HG02884 (cell line): ENCODE data around the gene ASCL3.
"Not testable (repeated sequence)": the region's sequence is repeated elsewhere in the genome, so short reads cannot be mapped to it uniquely, and the experiment has no call there.

Source experiments
- ATAC-seq: cut with Tn5 transposase; IDR thresholded peaks from one replicate; pipeline ENCODE4 v1.9.1; 2021; ENCODE audit warnings: mild to moderate bottlenecking, moderate library complexity; ENCODE audit not compliant: unreplicated experiment

Gene ASCL3

GRCh38 chr11:8948886-8949285, 6.1 kb upstream of the ASCL3 start:
- ATAC-seq: no peak

DNA sequence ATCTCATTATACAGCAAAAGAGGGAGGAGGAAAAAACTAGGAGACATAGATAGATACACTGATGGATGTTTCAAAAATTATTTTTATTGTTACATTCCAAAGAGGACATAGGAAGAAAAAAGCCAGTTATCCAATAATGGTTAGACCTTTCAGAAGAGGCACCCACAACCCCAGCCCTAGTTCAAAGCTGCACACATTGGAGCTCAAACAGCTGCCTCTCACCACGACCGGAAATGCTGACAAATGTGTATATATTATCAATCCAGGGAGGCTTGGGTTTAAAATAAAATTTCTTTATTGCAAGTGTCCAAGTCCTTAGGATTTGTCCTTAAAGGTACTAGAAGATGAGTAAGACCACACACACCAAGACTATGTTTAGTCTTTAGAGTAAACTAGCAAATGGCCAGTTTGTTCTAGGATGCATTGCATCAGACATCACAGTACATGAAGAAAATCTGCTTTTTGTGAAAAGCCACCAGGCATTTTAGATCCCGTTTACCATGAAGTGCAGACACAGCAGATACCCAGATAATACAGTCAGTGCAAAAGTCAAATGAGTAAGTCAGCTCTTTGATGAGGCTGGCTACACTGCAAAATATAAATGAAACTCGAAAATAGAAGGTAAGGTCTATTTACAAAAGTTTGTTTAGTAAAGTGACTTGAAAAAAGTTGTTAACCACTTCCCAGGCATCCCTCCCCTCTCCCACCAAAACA, 4.6 kb upstream of the ASCL3 start:
- no peak for ATAC-seq

DNA sequence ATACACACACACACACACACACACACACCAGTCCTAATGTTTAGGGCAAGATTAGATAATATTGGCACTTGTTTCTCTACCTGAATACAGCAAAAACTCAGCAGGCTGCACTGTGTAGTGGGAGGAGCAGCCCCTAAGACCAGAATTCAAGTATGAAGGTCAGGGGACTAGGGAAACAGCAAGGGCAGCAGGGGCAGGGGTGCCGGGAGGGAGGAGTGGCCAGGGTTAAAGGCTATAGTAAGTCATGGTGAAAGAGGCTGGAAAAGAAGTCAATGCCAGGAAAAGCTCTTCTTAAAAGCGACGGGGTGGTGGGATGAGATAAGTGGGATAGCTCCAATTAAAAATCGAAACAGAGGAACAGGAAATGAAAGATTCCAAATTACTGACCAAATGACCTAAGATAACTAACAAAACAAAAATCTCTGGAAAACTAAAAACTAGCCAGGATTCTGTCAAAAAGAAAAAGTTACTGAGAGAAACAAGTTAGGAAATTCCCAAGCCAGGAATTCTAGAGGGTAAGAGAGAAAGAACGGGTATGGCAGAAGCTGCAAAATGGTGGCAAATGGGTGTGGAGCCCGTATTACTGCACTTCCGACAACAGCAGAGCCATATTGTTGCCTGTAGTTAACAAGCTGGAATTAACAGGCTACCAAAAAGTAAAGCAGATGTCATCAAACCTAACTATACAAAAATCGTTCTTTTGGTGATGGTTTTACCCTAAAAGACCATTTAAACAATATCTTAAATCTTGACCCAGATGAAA, 1.3 kb downstream of the ASCL3 start:
- no peak for ATAC-seq

DNA sequence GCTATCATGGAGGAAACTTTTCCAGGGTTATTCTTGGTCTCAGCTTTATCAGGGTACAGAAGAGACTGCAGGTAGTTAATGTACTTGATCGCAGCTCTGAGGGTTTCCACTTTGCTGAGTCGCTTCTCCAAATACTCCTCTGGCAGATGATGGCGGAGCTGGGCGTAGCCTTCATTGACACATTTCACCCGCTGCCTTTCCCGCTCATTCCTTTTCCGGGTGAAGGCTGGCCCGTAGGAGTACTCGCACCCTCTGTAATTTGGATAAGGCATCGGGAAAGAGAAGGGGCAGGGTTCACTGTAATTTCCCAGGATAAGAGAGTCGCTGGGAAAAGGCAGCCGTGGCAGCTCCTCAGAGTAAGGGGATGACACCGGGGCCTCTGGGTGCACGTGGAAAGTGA, 5.2 kb downstream of the ASCL3 start:
- no peak for ATAC-seq

DNA sequence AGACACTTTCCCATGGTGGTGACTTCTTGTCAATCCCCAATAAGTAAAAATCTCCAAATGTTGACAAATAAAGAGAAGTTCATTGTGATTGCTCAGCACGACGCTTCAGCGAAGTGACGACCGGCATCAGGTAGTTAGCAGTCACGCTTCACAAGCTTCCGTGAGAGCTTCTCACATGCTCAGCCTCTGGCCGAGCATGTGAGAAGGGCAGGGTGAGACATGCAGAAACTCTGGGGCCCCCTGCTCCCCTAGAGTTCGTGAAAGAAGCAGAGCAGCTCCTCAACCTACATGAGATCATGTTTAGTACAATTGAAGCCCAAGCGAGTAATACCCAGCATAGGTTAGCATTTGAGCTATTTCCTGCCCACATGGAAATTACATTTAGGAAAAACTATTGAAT, 5.7 kb downstream of the ASCL3 start:
- ATAC-seq: no peak

- ATAC-seq: not testable (repeated sequence)
Observed at GRCh38 chr11:8935789-8936188, 7.0 kb downstream of the ASCL3 start.

DNA sequence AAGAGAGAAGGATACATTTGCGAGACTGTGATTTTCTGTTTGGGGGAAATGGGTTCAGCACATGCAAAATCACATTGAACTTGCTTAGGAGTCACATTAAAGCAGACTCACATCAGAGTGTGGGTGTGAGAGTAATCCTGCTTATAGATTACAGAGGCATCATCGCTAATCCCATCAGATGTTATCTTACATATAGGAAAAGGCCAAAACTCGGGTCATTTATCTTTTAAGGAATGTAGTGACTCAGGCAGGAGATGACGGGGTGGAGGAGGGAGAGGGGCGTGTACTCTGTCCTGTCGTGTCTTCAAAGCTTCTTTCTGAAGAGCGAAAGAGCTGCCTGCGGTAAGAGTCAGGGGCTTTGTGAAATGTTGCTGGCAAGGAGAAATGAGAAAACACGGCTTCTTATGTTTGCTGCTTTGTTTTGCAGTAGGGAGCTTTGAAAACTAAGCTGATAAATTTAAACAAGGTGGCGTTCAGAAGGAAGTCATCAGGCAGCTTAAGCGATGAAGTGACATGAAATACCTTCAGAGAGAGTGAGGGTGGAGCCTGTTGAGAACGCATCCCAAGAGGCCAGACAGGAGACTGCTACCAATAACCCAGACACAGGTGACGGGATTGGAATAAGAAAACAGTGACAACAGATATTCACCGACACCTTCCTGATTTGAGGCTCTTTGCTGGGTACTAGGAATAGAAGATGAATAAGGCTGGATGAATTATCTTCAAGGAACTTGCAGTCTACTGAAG, 7.9 kb downstream of the ASCL3 start:
- no peak for ATAC-seq

GRCh38 chr11:8933931-8934330, 8.9 kb downstream of the ASCL3 start:
- no peak for ATAC-seq

DNA sequence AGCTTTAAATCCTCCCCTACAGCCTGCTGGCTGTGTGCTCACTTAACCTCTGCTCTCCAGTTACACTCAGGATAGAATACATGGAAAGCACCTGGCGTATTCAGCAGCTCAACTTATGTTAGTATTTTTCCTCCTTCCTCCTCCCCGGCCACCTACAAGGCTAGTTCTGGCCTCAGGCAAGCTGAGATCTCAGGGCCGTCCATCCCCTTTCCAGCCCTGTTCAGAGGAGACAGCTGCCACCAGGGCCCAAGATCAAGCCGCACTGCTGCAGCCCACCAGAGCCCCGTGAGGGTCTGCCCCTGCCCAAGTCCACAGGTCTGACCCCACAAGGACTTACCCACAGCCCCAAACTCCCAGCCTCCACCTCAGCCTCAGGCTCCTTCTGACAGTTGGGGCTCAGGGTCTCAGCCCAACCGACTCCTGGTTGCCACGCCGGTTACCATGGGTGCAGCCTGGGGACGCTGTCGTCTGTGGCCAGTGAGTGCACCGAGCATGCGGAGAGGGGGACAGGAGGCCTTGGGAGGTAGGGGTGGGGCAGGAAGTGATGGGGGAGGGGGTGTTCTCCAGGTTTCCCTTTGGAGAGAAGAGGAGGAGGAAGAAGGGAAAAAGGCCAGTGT, 10.1 kb downstream of the ASCL3 start, which contains the start of gene C11orf16:
TSS of gene C11orf16 (minus strand) at position 384 of the 617 bp plus-strand sequence. CDS start 639 bp downstream, outside the sequence.
- no peak for ATAC-seq

GRCh38 chr11:8930456-8931175, 12.2 kb downstream of the ASCL3 start:
- ATAC-seq: no peak

GRCh38 chr11:8928981-8929615, 13.7 kb downstream of the ASCL3 start:
- no peak for ATAC-seq

DNA sequence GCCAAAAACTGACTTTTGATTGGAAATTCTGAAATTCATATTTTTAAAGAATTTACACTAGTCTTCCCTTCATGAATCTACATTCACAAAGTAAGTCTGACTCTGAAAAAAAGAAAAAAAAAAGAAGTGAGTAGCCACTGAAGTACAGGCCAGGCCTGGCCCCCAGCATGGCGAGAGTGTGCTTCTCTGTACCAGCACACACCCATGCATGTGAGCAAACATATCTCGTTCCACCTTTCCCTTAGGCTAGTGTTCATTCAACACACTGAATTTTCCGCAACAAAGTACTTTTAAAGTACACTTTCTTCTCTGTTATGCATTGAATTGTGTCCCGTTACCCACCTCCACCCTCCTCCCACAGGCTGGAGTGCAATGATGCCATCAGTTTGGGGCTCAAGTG, 14.6 kb downstream of the ASCL3 start:
- ATAC-seq: no peak

DNA sequence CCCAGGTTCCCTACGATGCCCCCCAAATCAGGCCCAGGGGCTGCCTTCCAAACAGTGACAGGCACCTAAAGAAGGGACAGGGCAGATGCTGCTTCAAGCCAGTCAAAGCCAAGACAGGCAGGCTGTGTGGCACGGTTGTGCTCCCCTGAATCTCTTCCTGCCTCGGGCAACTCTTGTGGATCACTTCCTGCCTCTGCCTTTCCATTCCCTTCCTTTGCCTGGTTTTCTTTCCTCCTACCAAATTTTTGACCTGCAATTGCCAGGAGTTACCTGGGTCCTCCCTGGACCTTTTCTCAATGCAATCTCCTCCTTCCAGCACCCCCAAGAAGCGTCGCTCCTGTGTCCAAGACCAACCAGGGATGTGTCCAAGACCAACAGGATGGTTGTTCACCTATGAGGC, 15.6 kb downstream of the ASCL3 start:
- ATAC-seq: no peak

DNA sequence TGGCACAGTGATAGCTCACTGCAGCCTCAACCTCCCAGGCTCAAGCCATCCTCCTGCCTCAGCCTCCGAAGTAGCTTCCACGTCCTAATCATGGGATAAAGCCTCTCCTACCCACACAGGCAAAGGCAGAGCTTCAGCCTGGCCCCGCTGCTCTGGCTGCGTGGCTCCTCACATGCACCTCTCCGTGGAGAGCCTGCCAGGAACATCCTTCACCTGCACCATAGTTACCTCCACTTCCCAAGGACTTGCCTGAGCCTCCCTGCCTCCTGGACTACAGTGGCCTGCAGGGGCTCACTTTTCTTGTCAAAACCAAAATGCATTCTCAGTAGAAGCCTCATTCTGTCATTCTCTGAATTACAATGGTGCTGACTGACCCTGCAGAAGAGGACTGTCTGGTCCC, 16.6 kb downstream of the ASCL3 start:
- ATAC-seq: no peak

GRCh38 chr11:8925711-8926110, 17.1 kb downstream of the ASCL3 start:
- ATAC-seq: no peak

- no peak for ATAC-seq
Observed at GRCh38 chr11:8922691-8923090, 20.1 kb downstream of the ASCL3 start.

DNA sequence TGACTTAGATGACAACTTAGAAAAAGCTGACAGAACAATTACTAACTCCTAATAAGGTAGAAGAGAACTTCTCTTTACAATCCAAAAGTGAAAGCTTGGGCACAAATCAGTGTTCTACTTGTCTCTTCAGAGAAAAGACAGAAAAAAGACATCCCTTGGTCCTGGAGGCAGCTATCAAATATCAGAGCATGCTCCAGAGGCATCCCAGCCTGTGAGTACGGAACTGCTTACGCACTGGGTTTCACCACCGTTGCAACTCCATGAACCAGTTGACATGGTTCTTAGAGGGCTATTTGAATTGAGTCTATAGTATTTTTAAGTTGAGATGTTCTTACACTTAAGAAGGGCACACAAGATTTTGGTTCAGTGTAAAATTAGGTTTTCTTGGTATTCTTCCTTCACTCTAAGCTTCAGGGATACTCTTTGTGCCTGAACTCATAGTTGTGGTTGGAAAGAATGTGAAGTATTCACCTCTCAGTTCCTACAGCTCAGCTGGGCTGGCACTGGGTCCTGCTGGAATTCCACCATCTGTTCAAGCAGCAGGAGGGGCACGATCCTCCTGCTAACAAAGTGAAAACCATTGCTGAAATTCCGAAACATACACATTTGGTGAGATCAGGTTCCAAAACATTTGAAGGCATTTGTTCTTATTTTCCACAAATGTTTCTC, 25.5 kb downstream of the ASCL3 start:
- ATAC-seq: no peak

GRCh38 chr11:8914661-8915018, 28.2 kb downstream of the ASCL3 start:
- no peak for ATAC-seq

- ATAC-seq: no peak
Observed at GRCh38 chr11:8913961-8914660, 28.7 kb downstream of the ASCL3 start.
